Activated CD8-positive, alpha-beta T cell treated with anti-CD3 and anti-CD28 coated beads for 36 hours (primary cell): ENCODE data around the gene CORO2A. TPM values are rescaled to one million over a fixed set of nuclear protein-coding genes. Genes with fewer than 3 reads are reported as not detected.

ENCODE experiments used
- ATAC-seq: fragments of 200-7000 bp; cut with Tn5 transposase; one replicate; pipeline ENCODE4 v1.10.0; 2021; ENCODE audit warnings: mild to moderate bottlenecking, moderate library complexity
- CTCF ChIA-PET: fragments of 350-600 bp; sonication (Branson Sonifier 250); formaldehyde crosslinking; loops from one replicate; lab custom pipeline; 2021; ENCODE audit warnings: antibody characterized with exemption; lab: Charles Lee
- POLR2A ChIA-PET: fragments of 350-600 bp; sonication (Branson Sonifier 250); formaldehyde crosslinking; loops from one replicate; lab custom pipeline; 2021; ENCODE audit warnings: antibody characterized with exemption; lab: Charles Lee
- DNase-seq: peaks from one replicate; pipeline ENCODE4 v3.0.0-alpha.2; 2020
- H3K27ac Mint-ChIP-seq: one replicate; pipeline ENCODE4 v1.8.0; 2021; ENCODE audit warnings: mild to moderate bottlenecking, mixed read lengths
- H3K27me3 Mint-ChIP-seq: one replicate; pipeline ENCODE4 v1.8.0; 2021; ENCODE audit warnings: mixed read lengths
- H3K36me3 Mint-ChIP-seq: one replicate; pipeline ENCODE4 v1.8.0; 2021; ENCODE audit warnings: low read depth, mixed read lengths
- H3K4me1 Mint-ChIP-seq: one replicate; pipeline ENCODE4 v1.8.0; 2021; ENCODE audit warnings: low read depth, mixed read lengths
- H3K4me3 Mint-ChIP-seq: one replicate; pipeline ENCODE4 v1.8.0; 2021; ENCODE audit warnings: mild to moderate bottlenecking, moderate library complexity, mixed read lengths
- H3K9me3 Mint-ChIP-seq: one replicate; pipeline ENCODE4 v1.8.0; 2021; ENCODE audit warnings: mixed read lengths
- intact Hi-C: fragments of 100-400 bp; cut with micrococcal nuclease; formaldehyde crosslinking; loops from one replicate; pipeline ENCODE4 v1.10.0; 2022
- total RNA-seq, 2 experiments: library from RNA; stranded (reverse); gene quantifications; one replicate each; pipeline ENCODE4 v1.2.3, GENCODE V29; 2021
- TF ChIP-seq, protein P1 (sequence below): fragments of 200-600 bp; IDR thresholded peaks from one replicate; pipeline ENCODE4 v1.8.0; 2022; ENCODE audit warnings: antibody characterized with exemption, mild to moderate bottlenecking

CORO2A gene
- total RNA-seq, 2 experiments from 2014 or later, result 12.2 to 13.4 TPM

GRCh38 chr9:98204692-98205091 is 12.3 kb upstream of the CORO2A start:
- DNase-seq, result no peak
- Mint-ChIP-seq H3K27ac (no peak overlapping the region), H3K27me3 (no peaks in the 10 kb centered on the region), H3K9me3 (no peaks in the 10 kb centered on the region), H3K4me1 (peaks cover 3% of the 10 kb centered on the region), H3K4me3 (no peak overlapping the region), H3K36me3 (no peaks in the 10 kb centered on the region)
- intact Hi-C loops, result loop anchor here (2.0 kb wide), 1 partner anchor 58 kb away; no protein-coding TSS in a partner anchor
- no peak for ATAC-seq
- ChIA-PET CTCF (interaction anchor here (0.8 to 4.1 kb wide), 27 partner anchors 8 to 294 kb away, joined by 3 to 31 read pairs (median 4); partner anchors contain the start of genes CORO2A, TBC1D2 and TRIM14), POLR2A (interaction anchor here (1.0 kb wide), 1 partner anchor 132 kb away, joined by 3 read pairs; no protein-coding TSS in a partner anchor)
- TF ChIP-seq, protein P1, sequence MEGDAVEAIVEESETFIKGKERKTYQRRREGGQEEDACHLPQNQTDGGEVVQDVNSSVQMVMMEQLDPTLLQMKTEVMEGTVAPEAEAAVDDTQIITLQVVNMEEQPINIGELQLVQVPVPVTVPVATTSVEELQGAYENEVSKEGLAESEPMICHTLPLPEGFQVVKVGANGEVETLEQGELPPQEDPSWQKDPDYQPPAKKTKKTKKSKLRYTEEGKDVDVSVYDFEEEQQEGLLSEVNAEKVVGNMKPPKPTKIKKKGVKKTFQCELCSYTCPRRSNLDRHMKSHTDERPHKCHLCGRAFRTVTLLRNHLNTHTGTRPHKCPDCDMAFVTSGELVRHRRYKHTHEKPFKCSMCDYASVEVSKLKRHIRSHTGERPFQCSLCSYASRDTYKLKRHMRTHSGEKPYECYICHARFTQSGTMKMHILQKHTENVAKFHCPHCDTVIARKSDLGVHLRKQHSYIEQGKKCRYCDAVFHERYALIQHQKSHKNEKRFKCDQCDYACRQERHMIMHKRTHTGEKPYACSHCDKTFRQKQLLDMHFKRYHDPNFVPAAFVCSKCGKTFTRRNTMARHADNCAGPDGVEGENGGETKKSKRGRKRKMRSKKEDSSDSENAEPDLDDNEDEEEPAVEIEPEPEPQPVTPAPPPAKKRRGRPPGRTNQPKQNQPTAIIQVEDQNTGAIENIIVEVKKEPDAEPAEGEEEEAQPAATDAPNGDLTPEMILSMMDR, result no peak

GRCh38 chr9:98203153-98203552 is 10.7 kb upstream of the CORO2A start:
- Mint-ChIP-seq H3K36me3 (no peaks in the 10 kb centered on the region), H3K4me1 (peaks cover 3% of the 10 kb centered on the region), H3K27ac (no peak overlapping the region), H3K9me3 (no peaks in the 10 kb centered on the region), H3K4me3 (no peak overlapping the region), H3K27me3 (no peaks in the 10 kb centered on the region)
- TF ChIP-seq, protein P1, result no peak
- ChIA-PET CTCF (interaction anchor here (1.3 to 2.4 kb wide), 2 partner anchors 21 to 84 kb away, joined by 4 to 9 read pairs; partner anchors contain the start of gene TRIM14), POLR2A (interaction anchor here (0.6 kb wide), 1 partner anchor 67 kb away, joined by 3 read pairs; no protein-coding TSS in a partner anchor)
- intact Hi-C loops, result no loop called here
- ATAC-seq, result no peak
- DNase-seq, result no peak

DNA sequence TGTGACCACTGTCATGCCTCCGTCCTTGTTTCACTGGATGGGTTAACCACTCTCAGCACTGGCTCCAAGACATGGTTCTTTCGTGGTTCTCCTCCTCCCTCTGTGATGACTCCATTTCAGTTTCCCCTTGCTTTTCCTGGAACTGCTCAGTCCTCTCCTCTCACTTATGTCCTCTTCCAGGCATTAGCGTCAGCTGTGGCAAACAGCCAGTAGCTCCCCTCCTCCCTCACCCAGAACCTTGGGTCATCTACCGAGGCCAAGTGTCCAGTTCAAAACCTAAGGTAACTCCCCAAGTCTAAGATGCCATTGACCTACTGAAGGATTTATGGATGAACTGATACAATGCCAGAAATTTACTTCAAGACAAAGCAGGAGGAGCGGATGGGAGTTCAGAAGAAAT is 9.8 kb upstream of the CORO2A start:
- CTCF ChIA-PET, result no interaction called here
- TF ChIP-seq, protein P1, result no peak
- Mint-ChIP-seq H3K27ac (no peak overlapping the region), H3K9me3 (no peaks in the 10 kb centered on the region), H3K4me3 (no peak overlapping the region), H3K36me3 (no peaks in the 10 kb centered on the region), H3K27me3 (no peaks in the 10 kb centered on the region), H3K4me1 (peaks cover 3% of the 10 kb centered on the region)
- no peak for DNase-seq
- ATAC-seq, result no peak
- POLR2A ChIA-PET, result interaction anchor here (0.6 kb wide), 1 partner anchor 42 kb away, joined by 3 read pairs; no protein-coding TSS in a partner anchor
- intact Hi-C loops, result no loop called here

GRCh38 chr9:98201749-98202148 is 9.3 kb upstream of the CORO2A start:
- Mint-ChIP-seq H3K27ac (no peak overlapping the region), H3K4me1 (peaks cover 3% of the 10 kb centered on the region), H3K9me3 (no peaks in the 10 kb centered on the region), H3K36me3 (no peaks in the 10 kb centered on the region), H3K27me3 (no peaks in the 10 kb centered on the region), H3K4me3 (no peak overlapping the region)
- POLR2A ChIA-PET, result interaction anchor here (0.6 kb wide), 1 partner anchor 42 kb away, joined by 3 read pairs; no protein-coding TSS in a partner anchor
- intact Hi-C loops, result no loop called here
- DNase-seq (no peak), ATAC-seq (no peak)
- TF ChIP-seq, protein P1, result no peak
- CTCF ChIA-PET, result no interaction called here

DNA sequence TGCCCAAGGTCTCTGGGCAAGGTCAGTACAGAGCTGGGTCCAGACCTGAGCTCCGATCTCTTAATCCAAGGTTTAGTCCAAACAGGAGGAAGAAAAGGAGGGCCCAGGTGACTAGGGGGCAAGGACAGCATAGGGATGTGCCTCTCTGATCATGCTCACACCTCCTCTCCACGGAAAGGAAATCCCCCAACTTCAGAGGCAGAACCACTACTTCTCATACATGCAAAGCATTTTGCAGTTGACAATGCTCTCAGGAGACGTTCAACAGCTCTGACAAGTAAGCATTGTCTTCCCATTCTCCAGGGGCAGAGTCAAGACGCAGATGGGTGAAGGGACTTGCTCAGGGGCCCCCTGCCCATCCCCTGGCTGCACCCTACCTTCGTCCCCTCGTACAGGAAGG is 8.7 kb upstream of the CORO2A start:
- ChIA-PET POLR2A (no interaction called here), CTCF (no interaction called here)
- no peak for ATAC-seq
- no peak overlapping the region for H3K4me3 Mint-ChIP-seq
- no peaks in the 10 kb centered on the region for H3K27me3 Mint-ChIP-seq
- TF ChIP-seq, protein P1, result no peak
- no peaks in the 10 kb centered on the region for H3K9me3 Mint-ChIP-seq
- H3K4me1 Mint-ChIP-seq, result peaks cover 3% of the 10 kb centered on the region
- DNase-seq, result no peak
- no peak overlapping the region for H3K27ac Mint-ChIP-seq
- no peaks in the 10 kb centered on the region for H3K36me3 Mint-ChIP-seq
- intact Hi-C loops, result no loop called here
